Fibroblast of peridontal ligament (primary cell): Measurements from ENCODE around the gene KASH5.
"Not testable (repeated sequence)": the region's sequence is repeated elsewhere in the genome, so short reads cannot be mapped to it uniquely, and the experiment has no call there.

Source experiments
- DNase-seq: peaks from one replicate; pipeline ENCODE4 v3.0.0-alpha.2; 2010; ENCODE audit errors: extremely low read depth

The KASH5 gene

GRCh38 chr19:49436381-49437017 is 48.5 kb downstream of the KASH5 start:
- DNase-seq, result no peak

DNA sequence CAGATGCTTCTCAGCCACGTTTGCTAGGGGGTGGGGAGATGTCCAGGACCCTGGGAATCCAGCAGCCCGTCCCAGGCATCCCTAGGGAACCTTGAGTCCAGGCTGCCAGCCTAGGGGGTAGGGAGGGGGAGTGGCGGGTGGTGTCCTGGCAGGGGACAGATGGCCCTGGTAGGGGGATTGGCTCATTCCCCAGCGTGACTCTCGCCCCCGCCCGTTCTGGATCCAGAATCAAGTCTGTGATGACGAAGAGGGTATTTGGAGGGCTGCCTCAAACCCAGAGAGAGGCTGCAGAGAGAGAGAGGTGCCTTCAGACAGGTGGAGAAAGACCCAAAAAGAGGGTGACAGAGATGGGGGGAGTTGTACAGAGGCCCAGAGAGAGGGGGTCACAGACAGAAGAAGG is 49.2 kb downstream of the KASH5 start:
- no peak for DNase-seq

GRCh38 chr19:49438261-49438660 is 50.2 kb downstream of the KASH5 start:
- DNase-seq, result no peak

GRCh38 chr19:49439836-49440235 is 51.8 kb downstream of the KASH5 start:
- DNase-seq, result no peak

DNA sequence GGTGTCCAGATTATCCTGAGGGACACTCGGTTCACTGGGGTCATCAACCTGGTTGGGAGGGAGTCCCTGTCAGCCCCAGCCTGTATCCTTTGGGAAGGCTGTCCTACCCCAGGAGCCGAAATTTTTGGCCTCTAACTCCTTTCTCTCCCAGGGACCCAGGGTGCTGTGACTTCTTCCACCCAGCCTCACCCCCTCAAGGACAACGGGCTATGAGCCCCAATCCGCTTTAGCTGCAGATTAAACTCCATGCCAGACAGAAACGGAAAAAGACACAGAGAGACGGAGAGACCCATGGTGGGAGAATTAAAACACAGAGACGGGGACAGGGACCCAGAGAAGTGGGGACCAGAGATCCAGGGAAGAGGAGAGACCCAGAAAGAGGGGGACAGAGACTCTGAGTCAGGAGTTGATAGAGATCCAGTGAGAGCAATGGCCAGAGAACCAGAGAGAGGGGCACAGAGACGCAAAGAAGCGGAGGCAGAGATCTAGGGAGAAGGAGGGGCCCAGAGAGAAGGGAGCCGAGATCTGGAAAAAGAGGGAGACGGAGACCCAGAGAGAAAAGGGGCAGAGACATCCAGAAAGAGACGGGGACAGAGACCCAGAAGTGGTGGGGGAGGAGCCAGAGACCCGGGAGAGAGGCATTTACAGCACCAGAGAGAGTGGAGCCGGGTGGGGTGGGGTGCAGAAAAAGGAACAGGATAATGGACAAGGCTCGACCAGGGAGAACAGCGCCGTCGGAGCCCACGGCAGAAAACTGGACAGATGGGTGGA is 52.6 kb downstream of the KASH5 start:
- DNase-seq, result no peak

DNA sequence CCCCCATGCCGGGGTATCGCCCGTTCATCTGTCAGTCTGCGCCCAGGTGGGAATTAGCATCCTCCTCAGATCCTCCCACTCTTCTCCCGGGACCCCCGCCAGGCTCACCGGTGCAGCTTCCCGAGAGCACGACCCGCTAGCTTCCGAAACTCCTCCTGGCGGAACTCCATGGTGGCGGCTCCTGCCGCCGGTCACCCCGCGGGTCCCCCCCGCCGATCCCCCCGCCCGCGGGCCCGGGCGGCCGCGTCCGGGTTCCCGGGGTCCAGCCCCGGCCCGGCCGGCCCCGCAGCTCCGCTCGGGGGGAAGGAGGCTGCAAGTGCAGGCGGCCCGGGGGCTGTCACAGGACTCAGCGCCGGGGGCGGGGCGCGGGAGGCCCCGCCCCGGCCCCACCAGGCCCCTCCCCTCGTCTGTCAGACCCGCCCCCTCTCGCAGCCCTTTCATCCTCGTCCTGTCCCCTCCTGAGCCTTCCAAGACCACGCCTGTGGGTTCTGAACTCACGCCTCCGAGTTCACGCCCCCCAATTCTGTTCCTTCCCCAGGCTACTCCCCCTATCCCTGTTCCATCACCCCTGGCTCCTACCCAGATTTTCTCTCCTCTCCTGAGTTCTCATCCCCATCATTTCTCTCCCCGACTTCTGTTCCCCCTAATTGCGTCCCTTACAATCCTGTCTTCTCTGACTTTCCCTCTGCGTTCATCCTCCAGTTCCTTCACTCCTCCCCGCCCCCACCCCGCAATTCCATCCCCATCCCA is 53.3 kb downstream of the KASH5 start, which contains the start of gene SLC17A7:
Gene SLC17A7 (minus strand): TSS at position 318 of the 750 bp plus-strand sequence. CDS start 148 bp downstream, at position 170.
- no peak for DNase-seq

DNA sequence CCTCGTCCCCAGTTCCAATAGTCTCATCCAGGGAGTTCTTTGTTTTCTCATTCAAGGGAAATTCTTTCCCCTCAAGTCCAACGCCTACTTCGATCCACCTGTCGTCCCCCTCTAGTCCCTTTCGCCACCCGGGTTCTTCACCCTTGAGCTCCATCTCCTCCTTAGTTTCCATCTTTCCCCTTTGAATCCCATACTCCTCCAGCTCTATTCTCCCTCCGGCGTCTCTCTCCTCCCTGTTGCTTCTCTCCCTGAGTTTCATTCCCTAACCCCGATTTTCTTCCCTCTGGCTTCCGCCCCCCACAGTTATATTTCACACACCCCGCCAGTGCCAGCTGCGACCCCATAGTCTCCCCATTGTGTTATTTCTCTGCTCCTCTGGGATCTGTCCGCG is 53.9 kb downstream of the KASH5 start:
- DNase-seq, result no peak

DNA sequence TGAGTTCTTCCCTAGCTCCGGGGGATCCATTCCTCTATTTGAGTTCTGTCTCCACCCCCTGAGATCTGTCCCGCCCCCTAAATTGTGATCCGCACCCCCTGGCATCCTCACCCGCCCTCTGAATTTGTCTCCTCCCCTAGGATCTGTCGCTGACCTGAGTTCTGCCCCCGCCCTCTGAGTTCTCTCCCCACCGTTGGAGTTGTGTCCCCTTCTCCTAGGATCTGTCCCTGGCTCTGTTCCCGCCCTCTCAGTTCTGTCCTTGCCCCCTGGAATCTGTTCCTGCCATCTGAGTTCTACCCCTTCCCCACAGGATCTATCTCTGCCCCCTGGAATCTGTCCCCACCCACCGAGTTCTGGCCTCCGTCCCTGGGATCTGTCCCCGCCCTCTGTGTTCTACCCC is 54.3 kb downstream of the KASH5 start:
- DNase-seq, result no peak

GRCh38 chr19:49442771-49443365 is 54.8 kb downstream of the KASH5 start:
- peak; percentile 64 for DNase-seq

- peak; percentile 92 for DNase-seq
These were observed 55.5 kb downstream of the KASH5 start for GRCh38 chr19:49443366-49444099.

DNA sequence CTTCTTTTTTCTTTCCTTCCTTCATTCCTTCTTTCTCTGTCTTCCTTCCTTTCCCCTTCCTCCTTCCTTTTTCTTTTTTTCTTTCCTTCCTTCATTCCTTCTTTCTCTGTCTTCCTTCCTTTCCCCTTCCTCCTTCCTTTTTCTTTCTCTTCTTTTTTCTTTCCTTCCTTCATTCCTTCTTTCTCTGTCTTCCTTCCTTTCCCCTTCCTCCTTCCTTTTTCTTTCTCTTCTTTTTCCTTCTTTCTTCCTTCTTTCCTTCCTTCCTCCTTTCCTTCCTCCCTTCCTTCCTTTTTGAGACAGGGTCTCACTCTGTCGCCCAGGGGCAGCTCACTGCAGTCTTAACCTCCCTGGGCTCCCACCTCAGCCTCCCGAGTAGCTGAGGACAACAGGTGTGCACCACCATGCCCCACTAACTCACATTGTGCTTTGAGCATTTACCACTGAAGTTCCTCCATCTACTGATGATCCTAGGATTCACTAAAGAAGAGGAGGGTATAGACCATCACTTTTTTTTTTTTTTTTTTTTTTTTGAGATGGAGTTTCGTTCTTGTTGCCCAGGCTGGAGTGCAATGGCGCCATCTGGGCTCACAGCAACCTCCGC is 56.2 kb downstream of the KASH5 start:
- not testable (repeated sequence) for DNase-seq

GRCh38 chr19:49445997-49446396 is 57.9 kb downstream of the KASH5 start:
- DNase-seq, result no peak

DNA sequence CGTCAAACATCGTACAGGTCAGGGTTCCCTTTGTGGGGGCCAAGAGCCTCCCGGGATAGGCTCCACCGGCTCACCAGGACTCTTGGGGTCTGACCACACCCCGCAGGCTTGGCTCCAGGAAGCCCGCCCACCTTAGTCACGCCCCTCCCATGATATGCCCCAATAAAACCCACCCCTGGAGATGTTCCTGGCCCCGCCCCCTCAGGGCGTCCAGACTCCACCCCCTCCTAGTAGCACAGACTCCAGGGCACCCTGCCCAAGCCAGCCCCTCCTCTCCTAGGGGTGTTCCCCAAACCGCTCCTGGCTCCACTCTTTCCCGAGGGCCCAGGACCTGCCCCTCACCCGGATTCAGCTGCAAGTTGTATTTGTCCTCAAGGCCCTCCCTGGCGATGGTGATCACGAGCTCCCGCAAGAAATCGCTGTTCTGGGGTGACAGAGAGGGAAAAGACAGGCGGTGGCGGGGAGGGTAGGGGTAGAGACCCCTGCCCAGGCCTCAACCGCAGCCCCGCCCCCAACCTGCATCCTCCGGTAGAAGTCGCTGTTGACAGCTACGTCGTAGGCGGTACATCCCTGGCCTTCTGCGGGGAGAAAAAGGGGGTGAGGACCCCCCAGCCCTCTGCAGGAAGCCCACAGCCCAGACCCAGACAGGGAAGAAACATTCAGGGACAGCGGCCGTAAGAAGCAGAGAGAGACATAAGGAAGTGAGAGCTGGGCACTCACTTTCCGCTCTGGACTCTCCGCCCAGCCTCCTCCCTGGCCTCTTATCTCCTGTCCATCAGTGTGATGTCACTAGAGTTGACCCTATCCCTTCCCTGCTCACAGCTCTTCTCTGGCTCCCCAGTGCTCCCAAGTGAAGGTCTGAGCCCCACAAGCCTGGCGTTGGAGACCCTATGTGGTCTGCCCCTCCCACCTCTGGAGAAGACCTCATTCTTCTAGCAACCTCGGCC is 59.7 kb downstream of the KASH5 start:
- no peak for DNase-seq

DNA sequence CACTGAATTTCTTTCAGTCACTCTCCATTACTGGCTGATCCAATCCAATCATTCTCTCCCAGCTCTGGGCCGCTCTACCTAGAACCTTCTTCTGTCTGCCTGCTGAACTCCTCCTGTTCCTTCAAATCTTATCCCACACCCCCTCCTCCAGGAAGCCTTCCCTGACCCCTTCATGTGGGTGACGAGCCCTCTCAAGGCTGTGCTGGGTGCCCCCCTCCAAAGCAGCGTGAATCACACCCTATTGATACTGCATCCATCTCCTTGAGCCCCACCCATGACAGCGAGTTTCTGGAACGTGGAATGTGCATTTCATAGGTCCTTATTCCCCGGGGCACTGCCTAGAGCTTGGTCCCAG is 60.4 kb downstream of the KASH5 start:
- no peak for DNase-seq

DNA sequence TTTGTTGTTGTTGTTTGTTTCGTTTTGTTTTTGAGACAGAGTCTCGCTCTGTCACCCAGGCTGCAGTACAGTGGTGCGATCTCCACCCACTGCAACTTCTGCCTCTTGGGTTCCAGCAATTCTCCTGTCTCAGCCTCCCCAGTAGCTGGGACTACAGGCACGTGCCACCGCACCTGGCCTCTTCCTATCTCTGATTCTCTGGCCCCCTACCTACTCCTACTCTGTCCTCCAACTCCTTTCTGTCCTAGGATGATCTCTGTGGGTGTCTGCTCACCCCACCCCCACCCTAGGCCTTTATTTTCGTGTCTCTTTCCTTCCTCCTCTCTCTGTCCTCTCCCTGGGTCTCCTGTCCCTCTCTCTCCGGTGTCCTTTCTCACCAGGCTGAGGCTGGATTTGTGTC is 62.4 kb downstream of the KASH5 start:
- no peak for DNase-seq

DNA sequence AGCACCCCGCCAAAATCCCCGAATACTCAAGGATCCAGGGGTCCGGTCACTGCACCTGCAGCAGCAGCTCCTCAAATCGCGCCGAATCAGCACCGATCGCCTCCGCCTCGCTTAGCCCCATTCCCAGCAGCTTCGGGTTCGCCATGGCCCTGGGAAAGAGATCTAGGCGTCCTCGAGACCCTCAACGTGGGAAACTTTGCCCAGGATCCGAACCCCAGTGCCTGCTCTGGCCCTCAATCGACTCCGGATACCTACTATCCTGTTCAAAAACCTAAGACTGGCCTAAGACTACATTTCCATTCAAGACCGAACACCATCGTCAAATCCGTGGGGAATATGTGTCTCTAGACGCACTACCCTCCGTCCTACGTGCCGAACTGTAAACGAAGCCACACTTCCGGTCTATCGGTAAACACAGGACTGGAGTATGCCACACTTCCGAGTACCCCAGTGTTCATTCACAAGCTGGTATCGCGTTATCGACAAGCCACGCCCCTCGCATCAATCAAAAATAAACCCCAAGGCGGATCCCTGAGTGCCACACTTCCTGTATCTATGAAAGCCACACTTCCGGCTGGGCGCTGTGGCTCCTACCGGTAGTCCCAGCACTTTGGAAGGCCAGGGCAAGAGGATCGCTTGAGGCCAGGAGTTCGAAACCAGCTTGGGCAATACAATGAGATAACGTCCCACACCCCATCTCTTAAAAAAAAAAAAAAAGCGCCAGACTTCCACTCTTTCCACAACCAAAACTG is 63.6 kb downstream of the KASH5 start, which contains the start of gene PIH1D1:
Gene PIH1D1 (minus strand): TSS at position 385 of the 752 bp plus-strand sequence. CDS start 240 bp downstream, at position 145.
- peak; percentile 99 for DNase-seq

- peak; percentile 96 for DNase-seq
These were observed 65.1 kb downstream of the KASH5 start, which contains the start of gene ALDH16A1 for GRCh38 chr19:49453013-49453756. Gene ALDH16A1, plus strand, starts transcription at chr19:49453225. Its CDS starts 107 bp downstream, at chr19:49453332.

GRCh38 chr19:49453757-49454240 is 65.8 kb downstream of the KASH5 start:
- DNase-seq, result no peak
